Measurements from ENCODE around the gene CNTFR. TPM values are rescaled to one million over a fixed set of nuclear protein-coding genes. Genes with fewer than 3 reads are reported as not detected.

The CNTFR gene
- total RNA-seq, 1 experiment from 2014 or later: 2.7 TPM

DNA sequence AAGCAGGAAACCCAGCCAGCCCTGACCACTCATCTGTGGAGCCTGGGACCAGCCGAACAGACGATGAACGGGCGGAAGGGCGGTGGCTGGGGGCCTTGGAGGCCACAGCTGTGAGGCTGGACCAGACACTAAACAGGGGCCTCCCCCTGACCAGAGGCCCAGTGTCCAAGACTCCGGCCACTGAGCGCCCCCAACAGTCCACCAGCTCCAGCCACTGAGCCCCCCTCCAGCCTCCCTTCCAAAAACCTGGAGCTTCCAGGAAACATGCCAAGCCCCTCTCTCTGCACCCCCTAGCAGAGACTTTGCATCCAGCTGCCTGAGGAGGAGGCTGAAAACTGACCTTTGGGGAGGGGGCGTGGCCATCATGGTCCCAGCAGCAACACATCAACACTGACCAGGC lies 23.2 kb downstream of the CNTFR start:
- TF ChIP-seq, protein P1, sequence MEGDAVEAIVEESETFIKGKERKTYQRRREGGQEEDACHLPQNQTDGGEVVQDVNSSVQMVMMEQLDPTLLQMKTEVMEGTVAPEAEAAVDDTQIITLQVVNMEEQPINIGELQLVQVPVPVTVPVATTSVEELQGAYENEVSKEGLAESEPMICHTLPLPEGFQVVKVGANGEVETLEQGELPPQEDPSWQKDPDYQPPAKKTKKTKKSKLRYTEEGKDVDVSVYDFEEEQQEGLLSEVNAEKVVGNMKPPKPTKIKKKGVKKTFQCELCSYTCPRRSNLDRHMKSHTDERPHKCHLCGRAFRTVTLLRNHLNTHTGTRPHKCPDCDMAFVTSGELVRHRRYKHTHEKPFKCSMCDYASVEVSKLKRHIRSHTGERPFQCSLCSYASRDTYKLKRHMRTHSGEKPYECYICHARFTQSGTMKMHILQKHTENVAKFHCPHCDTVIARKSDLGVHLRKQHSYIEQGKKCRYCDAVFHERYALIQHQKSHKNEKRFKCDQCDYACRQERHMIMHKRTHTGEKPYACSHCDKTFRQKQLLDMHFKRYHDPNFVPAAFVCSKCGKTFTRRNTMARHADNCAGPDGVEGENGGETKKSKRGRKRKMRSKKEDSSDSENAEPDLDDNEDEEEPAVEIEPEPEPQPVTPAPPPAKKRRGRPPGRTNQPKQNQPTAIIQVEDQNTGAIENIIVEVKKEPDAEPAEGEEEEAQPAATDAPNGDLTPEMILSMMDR (IDR thresholded peaks at IDR 0.05): no peak
- TF ChIP-seq TCF7L2 (IDR thresholded peaks at IDR 0.05; ENCODE audit: low read depth, low read length): no peak
- POLR2A ChIA-PET: no interaction called here
- intact Hi-C loops (cut with micrococcal nuclease; ENCODE audit: unreplicated experiment): no loop called here
- Histone ChIP-seq H3K9me3 (ENCODE audit: control insufficient read depth, insufficient read depth, low read depth, low read length) (no peaks in the 10 kb centered on the region), H3K4me1 (ENCODE audit: control insufficient read depth, insufficient read depth, low read length) (no peaks in the 10 kb centered on the region), H3K4me3 (ENCODE audit: low read depth in 2 of 2, low read length in 2 of 2) (no peak overlapping the region), H3K27ac (ENCODE audit: low read length) (no peak overlapping the region), H3K36me3 (ENCODE audit: control insufficient read depth, insufficient read depth, low read length) (no peaks in the 10 kb centered on the region), H3K27me3 (ENCODE audit: control insufficient read depth, insufficient read depth, low read length) (no peaks in the 10 kb centered on the region)
- DNase-seq (ENCODE audit: low read depth, low spot score) (no peak), ATAC-seq (no peak)
- in situ Hi-C loops (cut with HindIII; ENCODE audit: low pct_unique_long_range_greater_than_20kb, low sequenced_read_pairs): no loop called here
- BruUV-seq (replicated peaks): no TSS peak
- CTCF ChIA-PET: no interaction called here

DNA sequence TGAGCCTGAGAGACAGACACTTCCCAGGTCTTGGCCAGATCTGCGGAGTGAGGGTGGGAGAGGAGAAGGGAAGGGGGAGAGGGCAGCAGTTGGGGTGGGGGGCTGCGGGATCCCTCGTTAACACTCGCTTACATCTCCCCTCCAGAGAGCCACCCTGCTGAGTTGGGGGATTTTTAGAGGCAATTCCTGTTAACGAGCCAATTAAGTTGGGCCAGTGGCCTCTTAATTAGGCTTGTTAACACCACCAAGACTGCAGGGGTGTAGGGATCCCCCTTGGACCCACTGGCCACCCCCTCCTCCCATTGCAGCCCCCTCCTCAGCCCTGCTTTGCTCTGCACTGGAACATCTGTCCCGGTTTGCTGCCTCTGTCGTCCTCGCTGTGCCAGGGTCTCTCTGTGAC lies 23.7 kb downstream of the CNTFR start:
- no peak overlapping the region for H3K27ac ChIP-seq (ENCODE audit: low read length)
- no peak overlapping the region for H3K4me3 ChIP-seq (ENCODE audit: low read depth in 2 of 2, low read length in 2 of 2)
- no peak for DNase-seq (ENCODE audit: low read depth, low spot score)
- no TSS peak for BruUV-seq (replicated peaks)
- no peak for TF ChIP-seq POLR2AphosphoS5 (IDR thresholded peaks at IDR 0.05; ENCODE audit: low read depth, low read length)
- TF ChIP-seq, protein P1 (IDR thresholded peaks at IDR 0.05): no peak
- no peak for TF ChIP-seq SIN3A (IDR thresholded peaks at IDR 0.05; ENCODE audit: borderline replicate concordance, insufficient read depth, low read depth, low read length)
- TF ChIP-seq, protein P2, sequence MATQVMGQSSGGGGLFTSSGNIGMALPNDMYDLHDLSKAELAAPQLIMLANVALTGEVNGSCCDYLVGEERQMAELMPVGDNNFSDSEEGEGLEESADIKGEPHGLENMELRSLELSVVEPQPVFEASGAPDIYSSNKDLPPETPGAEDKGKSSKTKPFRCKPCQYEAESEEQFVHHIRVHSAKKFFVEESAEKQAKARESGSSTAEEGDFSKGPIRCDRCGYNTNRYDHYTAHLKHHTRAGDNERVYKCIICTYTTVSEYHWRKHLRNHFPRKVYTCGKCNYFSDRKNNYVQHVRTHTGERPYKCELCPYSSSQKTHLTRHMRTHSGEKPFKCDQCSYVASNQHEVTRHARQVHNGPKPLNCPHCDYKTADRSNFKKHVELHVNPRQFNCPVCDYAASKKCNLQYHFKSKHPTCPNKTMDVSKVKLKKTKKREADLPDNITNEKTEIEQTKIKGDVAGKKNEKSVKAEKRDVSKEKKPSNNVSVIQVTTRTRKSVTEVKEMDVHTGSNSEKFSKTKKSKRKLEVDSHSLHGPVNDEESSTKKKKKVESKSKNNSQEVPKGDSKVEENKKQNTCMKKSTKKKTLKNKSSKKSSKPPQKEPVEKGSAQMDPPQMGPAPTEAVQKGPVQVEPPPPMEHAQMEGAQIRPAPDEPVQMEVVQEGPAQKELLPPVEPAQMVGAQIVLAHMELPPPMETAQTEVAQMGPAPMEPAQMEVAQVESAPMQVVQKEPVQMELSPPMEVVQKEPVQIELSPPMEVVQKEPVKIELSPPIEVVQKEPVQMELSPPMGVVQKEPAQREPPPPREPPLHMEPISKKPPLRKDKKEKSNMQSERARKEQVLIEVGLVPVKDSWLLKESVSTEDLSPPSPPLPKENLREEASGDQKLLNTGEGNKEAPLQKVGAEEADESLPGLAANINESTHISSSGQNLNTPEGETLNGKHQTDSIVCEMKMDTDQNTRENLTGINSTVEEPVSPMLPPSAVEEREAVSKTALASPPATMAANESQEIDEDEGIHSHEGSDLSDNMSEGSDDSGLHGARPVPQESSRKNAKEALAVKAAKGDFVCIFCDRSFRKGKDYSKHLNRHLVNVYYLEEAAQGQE (IDR thresholded peaks at IDR 0.05; ENCODE audit: insufficient read depth in 1 of 2, low read depth in 2 of 2, low read length in 1 of 2): no peak
- no peak for TF ChIP-seq TCF7L2 (IDR thresholded peaks at IDR 0.05; ENCODE audit: low read depth, low read length)
- no peaks in the 10 kb centered on the region for H3K4me1 ChIP-seq (ENCODE audit: control insufficient read depth, insufficient read depth, low read length)
- no peak for ATAC-seq
- H3K27me3 ChIP-seq (ENCODE audit: control insufficient read depth, insufficient read depth, low read length): no peaks in the 10 kb centered on the region
- ChIA-PET CTCF (no interaction called here), POLR2A (no interaction called here)
- no peaks in the 10 kb centered on the region for H3K9me3 ChIP-seq (ENCODE audit: control insufficient read depth, insufficient read depth, low read depth, low read length)
- H3K36me3 ChIP-seq (ENCODE audit: control insufficient read depth, insufficient read depth, low read length): no peaks in the 10 kb centered on the region
- intact Hi-C loops (cut with micrococcal nuclease; ENCODE audit: unreplicated experiment): no loop called here
- in situ Hi-C loops (cut with HindIII; ENCODE audit: low pct_unique_long_range_greater_than_20kb, low sequenced_read_pairs): no loop called here

DNA sequence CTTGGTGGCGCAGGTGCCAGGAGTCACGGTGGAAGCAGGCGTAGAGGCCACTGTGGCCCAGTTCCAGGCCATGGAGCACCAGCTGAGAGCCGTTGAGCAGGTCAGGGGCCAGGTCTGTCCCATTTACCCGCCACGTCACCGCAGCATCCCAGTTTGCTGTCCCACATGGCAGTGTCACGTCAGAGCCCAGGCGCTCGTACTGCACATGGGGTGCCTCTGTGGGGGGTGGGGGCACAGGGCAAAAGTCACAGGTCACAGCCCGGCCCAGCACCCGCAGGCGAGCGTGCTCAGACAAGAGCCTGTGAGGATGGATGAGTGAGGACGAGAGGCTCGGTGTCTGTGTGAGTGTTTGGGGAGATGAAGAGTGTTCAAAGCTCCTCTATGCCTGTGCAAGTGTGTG lies 24.9 kb downstream of the CNTFR start:
- Histone ChIP-seq H3K27ac (ENCODE audit: low read length) (no peak overlapping the region), H3K36me3 (ENCODE audit: control insufficient read depth, insufficient read depth, low read length) (no peaks in the 10 kb centered on the region), H3K4me3 (ENCODE audit: low read depth in 2 of 2, low read length in 2 of 2) (no peak overlapping the region), H3K9me3 (ENCODE audit: control insufficient read depth, insufficient read depth, low read depth, low read length) (no peaks in the 10 kb centered on the region), H3K27me3 (ENCODE audit: control insufficient read depth, insufficient read depth, low read length) (no peaks in the 10 kb centered on the region), H3K4me1 (ENCODE audit: control insufficient read depth, insufficient read depth, low read length) (peaks cover 5% of the 10 kb centered on the region; the same call in 1 of the 2 replicates)
- in situ Hi-C loops (cut with HindIII; ENCODE audit: low pct_unique_long_range_greater_than_20kb, low sequenced_read_pairs) (no loop called here), intact Hi-C loops (cut with micrococcal nuclease; ENCODE audit: unreplicated experiment) (no loop called here)
- CTCF ChIA-PET: no interaction called here
- no peak for DNase-seq (ENCODE audit: low read depth, low spot score)
- no peak for ATAC-seq
- TF ChIP-seq POLR2AphosphoS5 (IDR thresholded peaks at IDR 0.05; ENCODE audit: low read depth, low read length) (no peak), SIN3A (IDR thresholded peaks at IDR 0.05; ENCODE audit: borderline replicate concordance, insufficient read depth, low read depth, low read length) (no peak)
- TF ChIP-seq, protein P2 (IDR thresholded peaks at IDR 0.05; ENCODE audit: insufficient read depth in 1 of 2, low read depth in 2 of 2, low read length in 1 of 2): no peak
- POLR2A ChIA-PET: no interaction called here
- no TSS peak for BruUV-seq (replicated peaks)
